Ovary (tissue), 3 donors: ENCODE measurements around the gene HOXC9.

Experiments
- CTCF ChIP-seq, 3 donors: fragments of 450-650 bp in 2 of 3; fragments of 200-600 bp in 1 of 3; IDR thresholded peaks; one replicate each; pipeline versions ENCODE4 v1.5.1 to v1.8.0; 2016 to 2022; ENCODE audit warnings: antibody characterized with exemption in 3 of 3, mild to moderate bottlenecking in 1 of 3
- EP300 ChIP-seq: sonication (generic); formaldehyde crosslinking; IDR thresholded peaks from one replicate; pipeline ENCODE4 v1.6.1; 2017; ENCODE audit warnings: antibody characterized with exemption
- POLR2A ChIP-seq: fragments of 450-650 bp; IDR thresholded peaks from one replicate; pipeline ENCODE4 v1.6.1; 2017; ENCODE audit warnings: antibody characterized with exemption, mild to moderate bottlenecking, moderate library complexity
- donor health status: DM: no; HTN: no; CAD: no.

- TF ChIP-seq CTCF (IDR thresholded peaks at IDR 0.05) (no peak), POLR2A (no peak), EP300 (no peak)
These were observed 29.5 kb upstream of the HOXC9 start for GRCh38 chr12:53970451-53970850.
